ENCODE data around the gene GAS2. TPM values are rescaled to one million over a fixed set of nuclear protein-coding genes. Genes with fewer than 3 reads are reported as not detected.
A peak's percentile ranks its signal among the peaks of the same experiment; 100 is the strongest.

The GAS2 gene
- total and polyA plus RNA-seq, 2 of the 4 experiments (the other 2 are of a cell fraction), result 0.51 to 0.90 TPM

GRCh38 chr11:22666688-22667439 lies 453 bp downstream of the GAS2 start:
- H3K4ac ChIP-seq (ENCODE audit: low read depth, low read length), result no peak overlapping the region
- no peak overlapping the region for H3K27ac ChIP-seq (ENCODE audit: insufficient read depth, low read length)
- H3K4me1 ChIP-seq (ENCODE audit: control insufficient read depth, insufficient read depth, low read length), result no peaks in the 10 kb centered on the region
- H2BK5ac ChIP-seq (ENCODE audit: low read depth, low read length, poor library complexity, severe bottlenecking), result no peak overlapping the region
- H2AFZ ChIP-seq (replicated peaks; ENCODE audit: low read length, poor library complexity), result peak overlapping the region; percentile 1
- ChIA-PET CTCF (no interaction called here), POLR2A (ENCODE audit: unreplicated experiment) (no interaction called here)
- no peaks in the 10 kb centered on the region for H3K9me1 ChIP-seq (ENCODE audit: insufficient read depth, low read length)
- no peak overlapping the region for H4K5ac ChIP-seq (ENCODE audit: low read depth, low read length)
- no peak overlapping the region for H2BK20ac ChIP-seq (ENCODE audit: low read depth, low read length)
- H3K79me1 ChIP-seq (ENCODE audit: low read depth in 1 of 2, low read length in 2 of 2), result no peaks in the 10 kb centered on the region
- peak overlapping the region; percentile 64; the same call in 1 of the 2 replicates for H3K4me2 ChIP-seq (ENCODE audit: low read depth, low read length)
- in situ Hi-C loops (cut with MboI; ENCODE audit: low sequenced_read_pairs), result no loop called here
- peak; percentile 89 for ATAC-seq (ENCODE audit: low read depth)
- TF ChIP-seq CEBPB (IDR thresholded peaks at IDR 0.05; ENCODE audit: low read depth, low read length) (no peak), NFE2L2 (IDR thresholded peaks at IDR 0.05; ENCODE audit: low read depth, low read length) (no peak), RCOR1 (IDR thresholded peaks at IDR 0.05; ENCODE audit: insufficient replicate concordance, low read length) (no peak)
- WGBS, 2 experiments (ENCODE audit: extremely low coverage in 2 of 2, insufficient read length in 1 of 2), result 17% methylated on average over 2 of the region's 40 CpGs; no CpG with 5 or more reads in 1 of the 2 experiments
- H2BK120ac ChIP-seq (ENCODE audit: low read depth, low read length), result no peak overlapping the region
- no peak overlapping the region for H4K91ac ChIP-seq (ENCODE audit: insufficient read depth, low read depth, low read length)
- H2AK5ac ChIP-seq (ENCODE audit: low read depth, low read length), result no peak overlapping the region
- H3K9me3 ChIP-seq (ENCODE audit: control insufficient read depth, insufficient read depth, low read length), result no peaks in the 10 kb centered on the region
- no peak overlapping the region for H3K18ac ChIP-seq (ENCODE audit: low read depth, low read length)
- no peak overlapping the region for H4K8ac ChIP-seq (ENCODE audit: low read depth in 2 of 2, low read length in 2 of 2)
- H3K23ac ChIP-seq (ENCODE audit: low read depth, low read length), result no peak overlapping the region; the same call in 1 of the 2 replicates
- H3K4me3 ChIP-seq (ENCODE audit: insufficient read depth, low read depth, low read length), result peak overlapping the region; percentile 30
- H3K36me3 ChIP-seq (ENCODE audit: control insufficient read depth, insufficient read depth, low read length), result no peaks in the 10 kb centered on the region
- no peak overlapping the region for H3K14ac ChIP-seq (replicated peaks; ENCODE audit: low read depth, low read length)
- BruUV-seq (replicated peaks), result no TSS peak
- no peak overlapping the region for H3K9ac ChIP-seq (ENCODE audit: low read depth, low read length)
- no peaks in the 10 kb centered on the region for H4K20me1 ChIP-seq (ENCODE audit: insufficient read depth, low read length)
- intact Hi-C loops (cut with micrococcal nuclease), result no loop called here
- peak; percentile 1 for DNase-seq
- H3K27me3 ChIP-seq (ENCODE audit: control insufficient read depth, insufficient read depth, low read length), result peaks cover 23% of the 10 kb centered on the region
- H2BK15ac ChIP-seq (ENCODE audit: low read depth, low read length), result no peak overlapping the region
- dilution Hi-C loops (cut with HindIII; ENCODE audit: low sequenced_read_pairs, unreplicated experiment), result no loop called here
- H3K56ac ChIP-seq (ENCODE audit: extremely low read depth, insufficient read depth, low read length), result no peak overlapping the region
- H2AK9ac ChIP-seq (replicated peaks; ENCODE audit: low read depth, low read length, poor library complexity), result no peak overlapping the region

Data from IMR-90 (cell line).